Activated T-cell treated with anti-CD3 and anti-CD28 coated beads, Interleukin-2, amount 50 U/mL, for 72 hours (primary cell): ENCODE measurements around the gene RBBP6. TPM values are rescaled to one million over a fixed set of nuclear protein-coding genes. Genes with fewer than 3 reads are reported as not detected.

ENCODE experiments used
- ATAC-seq, 2 donors: fragments of 150-1000 bp; cut with Tn5 transposase; replicated peaks in 1 of 2; 2 replicates each; pipeline ENCODE4 v1.10.0; 2021; ENCODE audit warnings: moderate library complexity in 2 of 2, mild to moderate bottlenecking in 1 of 2
- DNase-seq, 2 donors: peaks; one replicate each; pipeline ENCODE4 v3.0.0; 2021 to 2022; ENCODE audit warnings: mixed read lengths in 1 of 2
- H3K27ac Mint-ChIP-seq: one replicate; pipeline ENCODE4 v1.8.0; 2022; ENCODE audit warnings: mild to moderate bottlenecking, moderate library complexity, mixed read lengths
- H3K27me3 Mint-ChIP-seq: one replicate; pipeline ENCODE4 v1.8.0; 2022; ENCODE audit warnings: low read depth, mixed read lengths
- H3K36me3 Mint-ChIP-seq, 2 donors: one replicate each; pipeline ENCODE4 v1.8.0; 2022; ENCODE audit warnings: mixed read lengths in 2 of 2, mild to moderate bottlenecking in 1 of 2; ENCODE audit not compliant: insufficient read depth in 2 of 2
- H3K4me1 Mint-ChIP-seq: one replicate; pipeline ENCODE4 v1.8.0; 2022; ENCODE audit warnings: low read depth, mixed read lengths
- H3K4me3 Mint-ChIP-seq, 2 donors: one replicate each; pipeline ENCODE4 v1.8.0; 2022; ENCODE audit warnings: mild to moderate bottlenecking in 2 of 2, mixed read lengths in 2 of 2, moderate library complexity in 2 of 2
- H3K9me3 Mint-ChIP-seq, 2 donors: one replicate each; pipeline ENCODE4 v1.8.0; 2022; ENCODE audit warnings: mixed read lengths in 2 of 2
- total RNA-seq, 2 donors: library from RNA; stranded (reverse); gene quantifications; one replicate each; pipeline ENCODE4 v1.2.3, GENCODE V29; 2022

The RBBP6 gene
- total RNA-seq, 2 donors from 2014 or later: 91.3 to 94.1 TPM

- DNase-seq (no peak), ATAC-seq (no peak)
- no peak overlapping the region for H3K27ac Mint-ChIP-seq
- no peaks in the 10 kb centered on the region for H3K4me1 Mint-ChIP-seq
- H3K4me3 Mint-ChIP-seq: no peak overlapping the region
- H3K36me3 Mint-ChIP-seq: no peaks in the 10 kb centered on the region
- H3K27me3 Mint-ChIP-seq: peaks cover 5% of the 10 kb centered on the region
- no peaks in the 10 kb centered on the region for H3K9me3 Mint-ChIP-seq
Measured at GRCh38 chr16:24511792-24512191, 27.6 kb upstream of the RBBP6 start.

- DNase-seq: no peak
- Mint-ChIP-seq H3K27me3 (peaks cover 5% of the 10 kb centered on the region), H3K4me1 (no peaks in the 10 kb centered on the region), H3K36me3 (no peaks in the 10 kb centered on the region), H3K27ac (no peak overlapping the region), H3K9me3 (no peaks in the 10 kb centered on the region), H3K4me3 (no peak overlapping the region)
- no peak for ATAC-seq
Measured at GRCh38 chr16:24514096-24514495, 25.3 kb upstream of the RBBP6 start.

- Mint-ChIP-seq H3K36me3 (no peaks in the 10 kb centered on the region), H3K27ac (no peak overlapping the region), H3K27me3 (peaks cover 5% of the 10 kb centered on the region), H3K9me3 (no peaks in the 10 kb centered on the region), H3K4me1 (no peaks in the 10 kb centered on the region), H3K4me3 (no peak overlapping the region)
- DNase-seq (no peak), ATAC-seq (no peak)
Measured at GRCh38 chr16:24515186-24515585, 24.2 kb upstream of the RBBP6 start.

GRCh38 chr16:24516900-24517669 is 22.3 kb upstream of the RBBP6 start:
- ATAC-seq (peak; percentile 62 to 69), DNase-seq (peak; percentile 75 to 79)
- Mint-ChIP-seq H3K4me3 (peak overlapping the region; percentile 63 to 86), H3K9me3 (no peaks in the 10 kb centered on the region), H3K27me3 (peaks cover 5% of the 10 kb centered on the region), H3K36me3 (no peaks in the 10 kb centered on the region), H3K27ac (peak overlapping the region; percentile 83), H3K4me1 (no peaks in the 10 kb centered on the region)

- DNase-seq: no peak
- Mint-ChIP-seq H3K9me3 (no peaks in the 10 kb centered on the region), H3K27me3 (peaks cover 5% of the 10 kb centered on the region), H3K27ac (no peak overlapping the region), H3K36me3 (no peaks in the 10 kb centered on the region), H3K4me1 (no peaks in the 10 kb centered on the region), H3K4me3 (no peak overlapping the region)
- no peak for ATAC-seq
Measured at GRCh38 chr16:24518498-24518897, 20.9 kb upstream of the RBBP6 start.

GRCh38 chr16:24520983-24521382 is 18.4 kb upstream of the RBBP6 start:
- DNase-seq (no peak), ATAC-seq (no peak)
- Mint-ChIP-seq H3K4me3 (no peak overlapping the region), H3K27me3 (no peaks in the 10 kb centered on the region), H3K36me3 (no peaks in the 10 kb centered on the region), H3K9me3 (no peaks in the 10 kb centered on the region), H3K4me1 (no peaks in the 10 kb centered on the region), H3K27ac (no peak overlapping the region)

- H3K36me3 Mint-ChIP-seq: no peaks in the 10 kb centered on the region
- no peaks in the 10 kb centered on the region for H3K4me1 Mint-ChIP-seq
- no peak for DNase-seq
- no peak overlapping the region for H3K4me3 Mint-ChIP-seq
- H3K27me3 Mint-ChIP-seq: no peaks in the 10 kb centered on the region
- no peaks in the 10 kb centered on the region for H3K9me3 Mint-ChIP-seq
- H3K27ac Mint-ChIP-seq: no peak overlapping the region
- no peak for ATAC-seq
Measured at GRCh38 chr16:24522751-24523150, 16.6 kb upstream of the RBBP6 start.

GRCh38 chr16:24523569-24523968 is 15.8 kb upstream of the RBBP6 start:
- H3K9me3 Mint-ChIP-seq: no peaks in the 10 kb centered on the region
- no peak overlapping the region for H3K4me3 Mint-ChIP-seq

GRCh38 chr16:24524855-24525677 is 14.3 kb upstream of the RBBP6 start:
- Mint-ChIP-seq H3K4me1 (no peaks in the 10 kb centered on the region), H3K27ac (no peak overlapping the region)
- no peak for ATAC-seq

More at GRCh38 chr16:24523569-24523968, 15.8 kb upstream of the RBBP6 start:
- Mint-ChIP-seq H3K36me3 (no peaks in the 10 kb centered on the region), H3K27me3 (no peaks in the 10 kb centered on the region), H3K27ac (no peak overlapping the region), H3K4me1 (no peaks in the 10 kb centered on the region)
- ATAC-seq (no peak), DNase-seq (no peak)

GRCh38 chr16:24525970-24526559 is 13.3 kb upstream of the RBBP6 start:
- H3K36me3 Mint-ChIP-seq: no peaks in the 10 kb centered on the region
- H3K4me3 Mint-ChIP-seq: no peak overlapping the region
- H3K27ac Mint-ChIP-seq: no peak overlapping the region
- ATAC-seq (no peak), DNase-seq (no peak)
- no peaks in the 10 kb centered on the region for H3K27me3 Mint-ChIP-seq
- no peaks in the 10 kb centered on the region for H3K4me1 Mint-ChIP-seq
- no peaks in the 10 kb centered on the region for H3K9me3 Mint-ChIP-seq

More at GRCh38 chr16:24524855-24525677, 14.3 kb upstream of the RBBP6 start:
- no peaks in the 10 kb centered on the region for H3K27me3 Mint-ChIP-seq
- DNase-seq: no peak
- H3K4me3 Mint-ChIP-seq: no peak overlapping the region
- H3K9me3 Mint-ChIP-seq: no peaks in the 10 kb centered on the region
- no peaks in the 10 kb centered on the region for H3K36me3 Mint-ChIP-seq

- Mint-ChIP-seq H3K4me1 (no peaks in the 10 kb centered on the region), H3K9me3 (no peaks in the 10 kb centered on the region), H3K4me3 (no peak overlapping the region), H3K27ac (no peak overlapping the region), H3K27me3 (no peaks in the 10 kb centered on the region), H3K36me3 (no peaks in the 10 kb centered on the region)
- ATAC-seq (no peak), DNase-seq (no peak)
Measured at GRCh38 chr16:24526701-24527495, 12.5 kb upstream of the RBBP6 start.

- Mint-ChIP-seq H3K27me3 (no peaks in the 10 kb centered on the region), H3K4me1 (no peaks in the 10 kb centered on the region), H3K27ac (no peak overlapping the region), H3K9me3 (no peaks in the 10 kb centered on the region), H3K36me3 (no peaks in the 10 kb centered on the region), H3K4me3 (no peak overlapping the region)
- DNase-seq: no peak
- ATAC-seq: no peak
Measured at GRCh38 chr16:24531166-24531565, 8.2 kb upstream of the RBBP6 start.
